ENCODE measurements around the gene NPRL2.

Gene NPRL2

GRCh38 chr3:50389414-50389767 lies 38.8 kb upstream of the NPRL2 start:
- TF ChIP-seq, protein P1, sequence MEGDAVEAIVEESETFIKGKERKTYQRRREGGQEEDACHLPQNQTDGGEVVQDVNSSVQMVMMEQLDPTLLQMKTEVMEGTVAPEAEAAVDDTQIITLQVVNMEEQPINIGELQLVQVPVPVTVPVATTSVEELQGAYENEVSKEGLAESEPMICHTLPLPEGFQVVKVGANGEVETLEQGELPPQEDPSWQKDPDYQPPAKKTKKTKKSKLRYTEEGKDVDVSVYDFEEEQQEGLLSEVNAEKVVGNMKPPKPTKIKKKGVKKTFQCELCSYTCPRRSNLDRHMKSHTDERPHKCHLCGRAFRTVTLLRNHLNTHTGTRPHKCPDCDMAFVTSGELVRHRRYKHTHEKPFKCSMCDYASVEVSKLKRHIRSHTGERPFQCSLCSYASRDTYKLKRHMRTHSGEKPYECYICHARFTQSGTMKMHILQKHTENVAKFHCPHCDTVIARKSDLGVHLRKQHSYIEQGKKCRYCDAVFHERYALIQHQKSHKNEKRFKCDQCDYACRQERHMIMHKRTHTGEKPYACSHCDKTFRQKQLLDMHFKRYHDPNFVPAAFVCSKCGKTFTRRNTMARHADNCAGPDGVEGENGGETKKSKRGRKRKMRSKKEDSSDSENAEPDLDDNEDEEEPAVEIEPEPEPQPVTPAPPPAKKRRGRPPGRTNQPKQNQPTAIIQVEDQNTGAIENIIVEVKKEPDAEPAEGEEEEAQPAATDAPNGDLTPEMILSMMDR (conservative IDR thresholded peaks at IDR 0.05), result no peak
- no peak overlapping the region for H3K27ac ChIP-seq

- no peak overlapping the region for H3K27ac ChIP-seq
- TF ChIP-seq, protein P1 (conservative IDR thresholded peaks at IDR 0.05), result peak; percentile 11; the same call in 1 of the 2 replicates
These were observed 38.3 kb upstream of the NPRL2 start for GRCh38 chr3:50388720-50389413.

- H3K27ac ChIP-seq, result no peak overlapping the region
These were observed 37.6 kb upstream of the NPRL2 start for GRCh38 chr3:50388016-50388719.

GRCh38 chr3:50385754-50386153 lies 35.2 kb upstream of the NPRL2 start:
- no peak overlapping the region for H3K27ac ChIP-seq
- TF ChIP-seq, protein P1 (conservative IDR thresholded peaks at IDR 0.05), result no peak

More at GRCh38 chr3:50388016-50388719, 37.6 kb upstream of the NPRL2 start:
- TF ChIP-seq, protein P1 (conservative IDR thresholded peaks at IDR 0.05), result peak; percentile 46; the same call in 1 of the 2 replicates

- TF ChIP-seq, protein P1 (conservative IDR thresholded peaks at IDR 0.05), result no peak
- no peak overlapping the region for H3K27ac ChIP-seq
These were observed 33.2 kb upstream of the NPRL2 start for GRCh38 chr3:50383750-50384149.

GRCh38 chr3:50382722-50383121 lies 32.1 kb upstream of the NPRL2 start:
- H3K27ac ChIP-seq, result no peak overlapping the region

GRCh38 chr3:50381383-50381782 lies 30.8 kb upstream of the NPRL2 start:
- H3K27ac ChIP-seq, result no peak overlapping the region
- TF ChIP-seq, protein P1 (conservative IDR thresholded peaks at IDR 0.05), result no peak

More at GRCh38 chr3:50382722-50383121, 32.1 kb upstream of the NPRL2 start:
- TF ChIP-seq, protein P1 (conservative IDR thresholded peaks at IDR 0.05), result no peak

Data from VCaP (cell line).